H1 (cell line): ENCODE data around the gene CDC42BPB. TPM values are rescaled to one million over a fixed set of nuclear protein-coding genes. Genes with fewer than 3 reads are reported as not detected.

Experiments
- BCL11A ChIP-seq, 2 experiments: IDR thresholded peaks; one replicate each; pipeline ENCODE4 v1.6.1; 2011; ENCODE audit warnings: low read depth in 2 of 2, low read length in 2 of 2, mild to moderate bottlenecking in 2 of 2
- MAFK ChIP-seq: IDR thresholded peaks from 2 replicates; pipeline ENCODE4 v1.6.1; 2012; ENCODE audit warnings: low read depth, mild to moderate bottlenecking, improper control_type of control experiment, low read length
- POLR2AphosphoS5 ChIP-seq: IDR thresholded peaks from 2 replicates; pipeline ENCODE4 v1.6.1; 2011; ENCODE audit warnings: low read depth, low read length
- RNF2 ChIP-seq: fragments of 200-900, 300-1000 bp; sonication (generic); IDR thresholded peaks from 2 replicates; pipeline ENCODE4 v1.7.1; 2016; ENCODE audit warnings: borderline replicate concordance, low read depth, mild to moderate bottlenecking, antibody characterized with exemption, low read length; ENCODE audit not compliant: poor library complexity, severe bottlenecking; ENCODE audit errors: missing control alignments
- SIN3A ChIP-seq, 2 experiments: IDR thresholded peaks in 1 of 2; conservative IDR thresholded peaks in 1 of 2; 2 replicates each; pipeline ENCODE4 v1.6.1; 2011 to 2012; ENCODE audit warnings: low read length in 2 of 2, improper control_type of control experiment in 1 of 2, low read depth in 1 of 2, mild to moderate bottlenecking in 1 of 2
- TBP ChIP-seq: IDR thresholded peaks from 2 replicates; pipeline ENCODE4 v1.6.1; 2011; ENCODE audit warnings: low read depth, low read length, improper control_type of control experiment
- polyA plus RNA-seq, 7 experiments: library from polyadenylated mRNA; depleted of rRNA in 3 of 7; stranded (reverse) in 5 of 7; unstranded in 2 of 7; fragments of >200 nt in 5 of 7; fragments of 200-250 nt in 2 of 7; gene quantifications; 1 replicate in 5 of 7; 2 replicates in 1 of 7; 4 replicates in 1 of 7; pipeline versions ENCODE4 v1.2.1 to v1.2.3, GENCODE V29; 2011 to 2013; ENCODE audit warnings: missing spikeins in 2 of 7, mixed read lengths in 2 of 7
- total RNA-seq: library from RNA; stranded (reverse); fragmentation: NEBNext Ultra II Directional; extraction: Animal tissue kit (Norgen Biotek cat#: 25700); gene quantifications from 2 replicates; pipeline ENCODE4 v1.2.1, GENCODE V29; 2021
- TF ChIP-seq, protein P1 (sequence below): fragments of 300-600 bp; sonication (generic); IDR thresholded peaks from 2 replicates; pipeline ENCODE4 v1.7.1; 2012; ENCODE audit warnings: low read length, moderate library complexity, mild to moderate bottlenecking, inconsistent platforms; ENCODE audit not compliant: insufficient replicate concordance

Gene CDC42BPB
- total and polyA plus RNA-seq, 2 of the 8 experiments (the other 6 are each of a cell fraction or from before 2014, with no cell fraction given) = 51.2 to 88.2 TPM

DNA sequence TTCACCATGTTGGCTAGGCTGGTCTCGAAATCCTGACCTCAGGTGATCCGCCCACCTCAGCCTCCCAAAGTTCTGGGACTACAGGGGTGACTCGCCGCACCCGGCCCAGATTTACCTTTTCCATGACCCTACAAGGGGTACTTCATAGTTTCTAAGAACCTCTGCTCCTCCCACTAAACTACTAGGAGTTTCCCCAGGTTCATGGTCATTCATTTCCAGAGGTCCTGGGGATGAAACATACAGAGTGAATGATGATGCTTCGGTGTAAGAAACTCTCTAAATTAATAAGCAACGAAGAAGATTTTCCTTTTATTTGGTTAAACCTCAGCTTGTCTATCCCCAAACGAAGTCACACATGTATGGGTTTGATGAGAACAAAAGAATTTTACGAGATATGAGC, 77.9 kb downstream of the CDC42BPB start (continued):
- TF ChIP-seq, protein P1, sequence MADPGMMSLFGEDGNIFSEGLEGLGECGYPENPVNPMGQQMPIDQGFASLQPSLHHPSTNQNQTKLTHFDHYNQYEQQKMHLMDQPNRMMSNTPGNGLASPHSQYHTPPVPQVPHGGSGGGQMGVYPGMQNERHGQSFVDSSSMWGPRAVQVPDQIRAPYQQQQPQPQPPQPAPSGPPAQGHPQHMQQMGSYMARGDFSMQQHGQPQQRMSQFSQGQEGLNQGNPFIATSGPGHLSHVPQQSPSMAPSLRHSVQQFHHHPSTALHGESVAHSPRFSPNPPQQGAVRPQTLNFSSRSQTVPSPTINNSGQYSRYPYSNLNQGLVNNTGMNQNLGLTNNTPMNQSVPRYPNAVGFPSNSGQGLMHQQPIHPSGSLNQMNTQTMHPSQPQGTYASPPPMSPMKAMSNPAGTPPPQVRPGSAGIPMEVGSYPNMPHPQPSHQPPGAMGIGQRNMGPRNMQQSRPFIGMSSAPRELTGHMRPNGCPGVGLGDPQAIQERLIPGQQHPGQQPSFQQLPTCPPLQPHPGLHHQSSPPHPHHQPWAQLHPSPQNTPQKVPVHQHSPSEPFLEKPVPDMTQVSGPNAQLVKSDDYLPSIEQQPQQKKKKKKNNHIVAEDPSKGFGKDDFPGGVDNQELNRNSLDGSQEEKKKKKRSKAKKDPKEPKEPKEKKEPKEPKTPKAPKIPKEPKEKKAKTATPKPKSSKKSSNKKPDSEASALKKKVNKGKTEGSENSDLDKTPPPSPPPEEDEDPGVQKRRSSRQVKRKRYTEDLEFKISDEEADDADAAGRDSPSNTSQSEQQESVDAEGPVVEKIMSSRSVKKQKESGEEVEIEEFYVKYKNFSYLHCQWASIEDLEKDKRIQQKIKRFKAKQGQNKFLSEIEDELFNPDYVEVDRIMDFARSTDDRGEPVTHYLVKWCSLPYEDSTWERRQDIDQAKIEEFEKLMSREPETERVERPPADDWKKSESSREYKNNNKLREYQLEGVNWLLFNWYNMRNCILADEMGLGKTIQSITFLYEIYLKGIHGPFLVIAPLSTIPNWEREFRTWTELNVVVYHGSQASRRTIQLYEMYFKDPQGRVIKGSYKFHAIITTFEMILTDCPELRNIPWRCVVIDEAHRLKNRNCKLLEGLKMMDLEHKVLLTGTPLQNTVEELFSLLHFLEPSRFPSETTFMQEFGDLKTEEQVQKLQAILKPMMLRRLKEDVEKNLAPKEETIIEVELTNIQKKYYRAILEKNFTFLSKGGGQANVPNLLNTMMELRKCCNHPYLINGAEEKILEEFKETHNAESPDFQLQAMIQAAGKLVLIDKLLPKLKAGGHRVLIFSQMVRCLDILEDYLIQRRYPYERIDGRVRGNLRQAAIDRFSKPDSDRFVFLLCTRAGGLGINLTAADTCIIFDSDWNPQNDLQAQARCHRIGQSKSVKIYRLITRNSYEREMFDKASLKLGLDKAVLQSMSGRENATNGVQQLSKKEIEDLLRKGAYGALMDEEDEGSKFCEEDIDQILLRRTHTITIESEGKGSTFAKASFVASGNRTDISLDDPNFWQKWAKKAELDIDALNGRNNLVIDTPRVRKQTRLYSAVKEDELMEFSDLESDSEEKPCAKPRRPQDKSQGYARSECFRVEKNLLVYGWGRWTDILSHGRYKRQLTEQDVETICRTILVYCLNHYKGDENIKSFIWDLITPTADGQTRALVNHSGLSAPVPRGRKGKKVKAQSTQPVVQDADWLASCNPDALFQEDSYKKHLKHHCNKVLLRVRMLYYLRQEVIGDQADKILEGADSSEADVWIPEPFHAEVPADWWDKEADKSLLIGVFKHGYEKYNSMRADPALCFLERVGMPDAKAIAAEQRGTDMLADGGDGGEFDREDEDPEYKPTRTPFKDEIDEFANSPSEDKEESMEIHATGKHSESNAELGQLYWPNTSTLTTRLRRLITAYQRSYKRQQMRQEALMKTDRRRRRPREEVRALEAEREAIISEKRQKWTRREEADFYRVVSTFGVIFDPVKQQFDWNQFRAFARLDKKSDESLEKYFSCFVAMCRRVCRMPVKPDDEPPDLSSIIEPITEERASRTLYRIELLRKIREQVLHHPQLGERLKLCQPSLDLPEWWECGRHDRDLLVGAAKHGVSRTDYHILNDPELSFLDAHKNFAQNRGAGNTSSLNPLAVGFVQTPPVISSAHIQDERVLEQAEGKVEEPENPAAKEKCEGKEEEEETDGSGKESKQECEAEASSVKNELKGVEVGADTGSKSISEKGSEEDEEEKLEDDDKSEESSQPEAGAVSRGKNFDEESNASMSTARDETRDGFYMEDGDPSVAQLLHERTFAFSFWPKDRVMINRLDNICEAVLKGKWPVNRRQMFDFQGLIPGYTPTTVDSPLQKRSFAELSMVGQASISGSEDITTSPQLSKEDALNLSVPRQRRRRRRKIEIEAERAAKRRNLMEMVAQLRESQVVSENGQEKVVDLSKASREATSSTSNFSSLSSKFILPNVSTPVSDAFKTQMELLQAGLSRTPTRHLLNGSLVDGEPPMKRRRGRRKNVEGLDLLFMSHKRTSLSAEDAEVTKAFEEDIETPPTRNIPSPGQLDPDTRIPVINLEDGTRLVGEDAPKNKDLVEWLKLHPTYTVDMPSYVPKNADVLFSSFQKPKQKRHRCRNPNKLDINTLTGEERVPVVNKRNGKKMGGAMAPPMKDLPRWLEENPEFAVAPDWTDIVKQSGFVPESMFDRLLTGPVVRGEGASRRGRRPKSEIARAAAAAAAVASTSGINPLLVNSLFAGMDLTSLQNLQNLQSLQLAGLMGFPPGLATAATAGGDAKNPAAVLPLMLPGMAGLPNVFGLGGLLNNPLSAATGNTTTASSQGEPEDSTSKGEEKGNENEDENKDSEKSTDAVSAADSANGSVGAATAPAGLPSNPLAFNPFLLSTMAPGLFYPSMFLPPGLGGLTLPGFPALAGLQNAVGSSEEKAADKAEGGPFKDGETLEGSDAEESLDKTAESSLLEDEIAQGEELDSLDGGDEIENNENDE = no peak
- TF ChIP-seq TBP (no peak), RNF2 (no peak), SIN3A (conservative IDR thresholded peaks at IDR 0.05 in 1 of 2, IDR thresholded peaks at IDR 0.05 in 1 of 2; ENCODE audit: low read depth in 1 of 2, low read length in 2 of 2) (no peak), POLR2AphosphoS5 (no peak), BCL11A (IDR thresholded peaks at IDR 0.05; ENCODE audit: low read depth in 2 of 2, low read length in 2 of 2) (no peak), MAFK (no peak)
